HG02642 (cell line): ENCODE data around the gene IL17A.

ENCODE experiments used
- ATAC-seq: cut with Tn5 transposase; IDR thresholded peaks from one replicate; pipeline ENCODE4 v1.9.1; 2021; ENCODE audit warnings: mild to moderate bottlenecking; ENCODE audit not compliant: unreplicated experiment, poor library complexity

The IL17A gene

DNA sequence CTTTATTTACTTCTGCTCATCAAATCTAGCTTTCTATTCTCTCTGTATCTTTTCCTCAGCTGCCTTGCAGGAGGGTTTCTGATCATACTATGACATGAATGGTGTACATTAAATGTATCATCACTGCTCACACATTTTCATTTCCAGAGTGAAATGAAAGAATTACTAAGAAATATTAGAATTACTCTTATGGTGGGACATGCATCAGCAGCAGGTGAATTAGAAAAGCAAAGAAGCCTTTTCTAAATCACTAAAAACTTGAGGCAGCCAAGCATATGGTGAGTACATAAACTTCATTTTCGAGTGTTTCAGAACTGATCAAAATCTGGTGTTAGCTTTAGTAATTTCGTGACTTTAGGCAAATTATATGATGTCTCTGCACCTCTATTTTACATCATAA lies 23.6 kb downstream of the IL17A start:
- ATAC-seq: peak; percentile 48

- ATAC-seq: peak; percentile 77
Observed at GRCh38 chr6:52210227-52210626, 24.1 kb downstream of the IL17A start.

GRCh38 chr6:52213127-52213526 lies 27.0 kb downstream of the IL17A start:
- no peak for ATAC-seq

GRCh38 chr6:52215787-52216186 lies 29.6 kb downstream of the IL17A start:
- no peak for ATAC-seq

DNA sequence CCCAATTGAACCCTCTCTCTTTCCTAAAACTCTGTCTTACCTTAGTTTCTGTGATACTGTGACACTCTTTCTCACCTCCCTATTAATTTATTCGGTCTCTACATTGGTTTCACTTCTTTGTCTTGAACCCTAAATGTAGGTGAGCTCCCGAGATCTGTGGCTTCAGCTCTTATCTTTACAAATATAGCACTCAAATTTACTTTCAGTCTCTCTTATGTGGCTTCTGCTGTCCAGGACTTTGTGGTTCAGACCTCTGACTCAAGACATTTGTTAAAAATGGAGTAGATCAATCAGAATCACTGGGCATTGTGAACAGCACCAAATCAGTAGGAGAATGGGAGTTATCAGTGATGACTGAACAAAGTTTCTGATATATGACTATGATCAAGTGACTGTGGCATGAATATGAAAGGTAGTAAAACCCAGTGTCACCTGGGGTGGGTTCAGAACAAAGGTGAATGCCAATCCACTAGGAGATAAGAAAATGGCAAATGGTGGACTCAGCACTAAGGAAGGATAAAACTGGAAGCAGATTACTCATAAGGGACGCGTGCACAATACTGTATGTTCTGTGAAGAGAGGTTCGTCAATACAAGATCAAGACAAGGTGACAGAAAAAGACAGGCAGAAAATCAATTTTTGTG lies 30.9 kb downstream of the IL17A start:
- ATAC-seq: no peak

- ATAC-seq: no peak
Observed at GRCh38 chr6:52217761-52218160, 31.6 kb downstream of the IL17A start.

DNA sequence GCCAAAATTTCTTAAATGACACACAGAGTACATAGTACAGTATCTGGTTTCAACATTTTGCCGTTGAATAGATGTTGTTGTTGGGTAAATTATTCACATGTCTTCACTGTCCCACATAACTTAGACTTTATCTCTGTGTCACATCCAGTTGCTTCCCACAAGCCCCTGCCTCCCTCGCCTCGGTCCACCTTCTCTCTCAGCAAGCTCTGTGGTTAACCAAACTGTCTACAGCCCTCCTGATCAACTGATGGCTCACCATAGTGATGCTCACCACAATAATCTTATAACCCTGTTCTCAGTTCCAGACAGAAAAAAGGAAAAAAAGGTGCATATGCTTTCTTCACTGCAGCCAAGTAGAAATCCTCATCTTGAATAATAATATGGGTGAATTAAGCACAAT lies 35.1 kb downstream of the IL17A start:
- ATAC-seq: peak; percentile 77

- peak; percentile 99 for ATAC-seq
Observed at GRCh38 chr6:52227495-52227894, 41.3 kb downstream of the IL17A start.

DNA sequence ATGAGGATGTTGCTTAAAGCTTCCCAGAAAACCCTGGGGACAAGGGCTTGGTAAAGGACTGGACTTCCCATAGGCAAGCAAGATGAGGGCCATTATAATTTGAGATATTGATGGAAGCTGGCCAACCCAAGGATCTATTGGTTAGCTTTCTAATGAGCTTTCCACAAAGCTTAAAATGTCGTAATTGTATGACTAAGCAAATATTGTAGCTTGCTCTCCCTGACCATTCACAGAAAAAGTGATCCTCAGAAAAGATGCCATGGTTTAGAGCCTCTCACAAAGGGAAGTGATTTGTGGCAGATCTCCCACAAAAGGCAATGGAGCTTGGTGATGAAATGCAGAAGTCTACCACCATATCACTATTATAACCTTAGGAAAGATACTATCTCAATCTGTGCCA lies 44.5 kb downstream of the IL17A start:
- no peak for ATAC-seq

DNA sequence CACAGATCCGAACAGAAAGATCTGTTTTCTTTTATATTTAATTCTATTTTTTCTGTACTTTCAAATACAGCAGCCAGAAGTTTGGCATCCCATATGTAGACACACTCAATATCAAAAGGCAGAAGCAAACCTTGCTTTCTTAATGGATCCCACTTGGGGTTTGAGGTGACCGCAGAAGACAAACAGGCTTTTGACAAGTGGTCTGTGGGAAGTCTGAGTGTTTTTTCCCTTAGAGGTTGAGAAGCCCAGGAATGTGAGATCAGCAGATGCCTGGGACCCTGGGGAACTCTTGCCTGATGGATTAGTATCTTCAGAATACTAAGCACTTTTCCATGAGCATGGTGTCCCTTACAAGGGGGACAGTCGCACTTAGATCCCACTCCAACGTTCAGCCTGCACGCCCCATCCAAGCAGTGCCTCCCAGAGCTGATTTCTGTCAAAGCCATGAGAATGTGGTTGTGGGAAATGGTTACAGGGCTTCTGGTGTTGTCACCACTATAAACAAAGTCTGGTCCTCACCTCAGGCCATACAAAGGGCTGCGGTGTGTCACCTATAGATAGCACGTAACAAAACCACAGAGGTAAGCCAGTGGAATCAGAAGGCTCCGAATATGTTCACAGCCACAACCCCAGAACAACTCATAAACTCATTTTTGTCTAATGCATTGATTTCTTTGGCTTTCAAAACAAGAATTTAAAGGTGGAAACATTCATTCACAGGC lies 45.4 kb downstream of the IL17A start:
- ATAC-seq: no peak

GRCh38 chr6:52233005-52233404 lies 46.8 kb downstream of the IL17A start:
- ATAC-seq: no peak

- ATAC-seq: peak; percentile 81
Observed at GRCh38 chr6:52233975-52234823, 48.0 kb downstream of the IL17A start.
